ENCODE results near the gene FKBP6.
"Not testable (repeated sequence)": the region's sequence is repeated elsewhere in the genome, so short reads cannot be mapped to it uniquely, and the experiment has no call there.

GRCh38 chr7:73399185-73400050, 71.5 kb downstream of the FKBP6 start:
- not testable (repeated sequence) for TF ChIP-seq CTCF (IDR thresholded peaks at IDR 0.05; ENCODE audit: poor library complexity, severe bottlenecking); MXI1 (conservative IDR thresholded peaks at IDR 0.05; ENCODE audit: poor library complexity, severe bottlenecking); POLR2AphosphoS5 (IDR thresholded peaks at IDR 0.05); EP300 (conservative IDR thresholded peaks at IDR 0.05; ENCODE audit: poor library complexity, severe bottlenecking); SMC3 (conservative IDR thresholded peaks at IDR 0.05; ENCODE audit: poor library complexity); EZH2 (IDR thresholded peaks at IDR 0.05; ENCODE audit: borderline replicate concordance, insufficient read depth, low read length, poor library complexity, severe bottlenecking); TAF1 (IDR thresholded peaks at IDR 0.05; ENCODE audit: low read depth)

Measured in neural cell (in vitro differentiated cells).